Activated CD4-positive, alpha-beta memory T cell treated with anti-CD3 and anti-CD28 coated beads for 36 hours (primary cell): ENCODE results near the gene CD52. TPM values are rescaled to one million over a fixed set of nuclear protein-coding genes. Genes with fewer than 3 reads are reported as not detected.

Experiments
- CTCF ChIA-PET: fragments of 350-600 bp; sonication (Branson Sonifier 250); formaldehyde crosslinking; loops from one replicate; lab custom pipeline; 2021; ENCODE audit warnings: antibody characterized with exemption, inconsistent platforms; lab: Charles Lee
- POLR2A ChIA-PET: fragments of 350-600 bp; sonication (Branson Sonifier 250); formaldehyde crosslinking; loops from one replicate; lab custom pipeline; 2021; ENCODE audit warnings: antibody characterized with exemption; lab: Charles Lee
- DNase-seq: peaks from one replicate; pipeline ENCODE4 v3.0.0-alpha.2; 2020
- H3K27ac Mint-ChIP-seq: one replicate; pipeline ENCODE4 v1.8.0; 2021; ENCODE audit warnings: mixed read lengths
- H3K27me3 Mint-ChIP-seq: one replicate; pipeline ENCODE4 v1.8.0; 2021; ENCODE audit warnings: mixed read lengths
- H3K36me3 Mint-ChIP-seq: one replicate; pipeline ENCODE4 v1.8.0; 2021; ENCODE audit warnings: mixed read lengths
- H3K4me1 Mint-ChIP-seq: one replicate; pipeline ENCODE4 v1.8.0; 2021; ENCODE audit warnings: low read depth, mixed read lengths
- H3K4me3 Mint-ChIP-seq: one replicate; pipeline ENCODE4 v1.8.0; 2021; ENCODE audit warnings: mild to moderate bottlenecking, mixed read lengths
- H3K9me3 Mint-ChIP-seq: one replicate; pipeline ENCODE4 v1.8.0; 2021; ENCODE audit warnings: mixed read lengths
- intact Hi-C: fragments of 100-400 bp; cut with micrococcal nuclease; formaldehyde crosslinking; loops from one replicate; pipeline ENCODE4 v1.15.1; 2023
- total RNA-seq, 2 experiments: library from RNA; stranded (reverse); gene quantifications; one replicate each; pipeline ENCODE4 v1.2.3, GENCODE V29; 2021

CD52 gene
- total RNA-seq, 2 experiments from 2014 or later = 261 to 291 TPM

- intact Hi-C loops = no loop called here
- Mint-ChIP-seq H3K4me1 (no peaks in the 10 kb centered on the region), H3K9me3 (no peaks in the 10 kb centered on the region), H3K27ac (no peak overlapping the region), H3K4me3 (no peak overlapping the region), H3K36me3 (no peaks in the 10 kb centered on the region), H3K27me3 (no peaks in the 10 kb centered on the region)
- ChIA-PET POLR2A (no interaction called here), CTCF (interaction anchor here (0.7 to 2.4 kb wide), 2 partner anchors 13 to 75 kb away, joined by 3 to 9 read pairs; no protein-coding TSS in a partner anchor)
- no peak for DNase-seq
Measured at GRCh38 chr1:26350343-26350700, 32.6 kb downstream of the CD52 start.

DNA sequence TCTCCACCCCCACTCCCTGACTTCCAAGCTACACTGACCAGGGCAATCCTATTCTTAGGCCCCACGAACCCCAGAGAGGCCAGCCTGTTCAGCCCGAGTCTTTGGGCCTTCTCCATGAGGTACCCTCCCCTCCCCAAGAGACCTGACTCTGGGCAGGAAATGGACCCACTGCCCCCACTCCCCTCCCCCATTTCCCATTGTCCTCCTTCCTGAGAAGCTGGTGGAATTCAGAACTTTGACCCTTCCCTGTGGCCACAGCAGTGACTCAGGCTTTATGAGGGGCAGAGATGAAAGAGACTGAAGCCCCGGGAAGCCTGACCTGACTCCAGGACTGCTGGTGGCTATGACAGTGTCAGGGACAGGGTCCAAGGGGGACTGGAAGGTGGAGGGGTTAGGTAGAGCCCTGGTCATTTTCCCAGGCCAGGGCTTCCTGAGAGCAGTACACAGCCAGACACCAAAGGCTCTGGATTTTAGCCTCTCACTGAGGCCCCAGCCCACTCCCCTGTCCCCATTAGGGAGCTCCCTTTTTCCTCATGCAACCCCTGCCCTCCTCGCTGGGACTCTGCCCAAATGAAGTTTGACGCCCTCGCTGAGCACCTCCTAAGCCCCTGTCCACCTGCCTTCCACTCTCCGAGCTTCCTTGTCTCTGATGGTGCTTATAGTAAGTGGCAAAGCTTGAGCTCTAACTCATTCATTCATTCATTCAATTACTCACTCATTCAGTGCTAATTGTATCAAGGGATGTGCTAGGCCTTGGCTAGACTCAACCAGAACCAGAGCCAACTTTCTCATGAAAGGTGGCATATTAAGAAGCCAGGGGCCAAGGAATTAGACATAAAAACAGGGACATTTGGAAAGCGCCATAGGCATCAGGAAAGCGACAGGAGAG, 33.2 kb downstream of the CD52 start:
- intact Hi-C loops = no loop called here

DNA sequence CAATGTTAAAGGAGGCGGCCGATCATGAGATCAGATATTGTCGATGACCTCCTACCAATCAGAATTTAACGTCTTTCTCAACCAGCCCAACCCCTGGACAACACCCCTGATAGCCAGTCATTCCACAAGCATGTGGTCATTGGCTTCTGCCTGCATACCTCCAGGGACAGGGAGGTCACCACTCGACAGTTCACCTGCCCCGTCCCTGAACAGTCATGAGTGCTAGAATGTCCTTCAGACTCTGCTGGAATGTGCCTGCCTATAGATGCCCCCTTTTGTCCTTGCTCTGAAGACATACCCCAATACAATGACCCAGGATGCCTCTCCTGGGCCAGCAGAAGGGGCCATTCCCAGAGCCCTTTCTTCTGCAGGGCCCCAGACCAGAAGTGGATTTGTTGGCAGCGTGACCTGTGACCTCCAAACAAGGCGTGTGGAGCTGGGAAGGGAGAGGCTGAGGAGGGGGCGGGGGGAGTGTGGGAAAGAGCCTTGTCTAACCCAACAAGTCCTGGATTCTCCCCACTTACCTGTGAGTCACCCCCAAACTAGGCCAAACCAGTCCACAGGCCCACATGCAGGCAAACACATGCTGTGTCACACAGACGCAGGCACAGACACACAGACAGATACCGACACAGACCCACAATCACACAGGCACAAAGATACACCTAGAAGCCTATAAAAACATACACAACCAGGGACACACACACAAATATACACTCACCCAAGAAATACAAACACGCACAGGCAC, 34.0 kb downstream of the CD52 start:
- ChIA-PET CTCF (interaction anchor here (0.7 to 2.4 kb wide), 4 partner anchors 10 to 48 kb away, joined by 3 to 9 read pairs (median 4); no protein-coding TSS in a partner anchor), POLR2A (no interaction called here)
- intact Hi-C loops = no loop called here
- no peak overlapping the region for H3K4me3 Mint-ChIP-seq
- H3K9me3 Mint-ChIP-seq = no peaks in the 10 kb centered on the region
- H3K27me3 Mint-ChIP-seq = no peaks in the 10 kb centered on the region
- peaks cover 2% of the 10 kb centered on the region for H3K4me1 Mint-ChIP-seq
- no peak for DNase-seq
- H3K36me3 Mint-ChIP-seq = no peaks in the 10 kb centered on the region
- no peak overlapping the region for H3K27ac Mint-ChIP-seq

More for the DNA sequence above, 33.2 kb downstream of the CD52 start:
- peaks cover 2% of the 10 kb centered on the region for H3K4me1 Mint-ChIP-seq
- H3K9me3 Mint-ChIP-seq = no peaks in the 10 kb centered on the region
- H3K4me3 Mint-ChIP-seq = peak overlapping the region; percentile 7
- POLR2A ChIA-PET = no interaction called here
- CTCF ChIA-PET = interaction anchor here (0.7 to 2.4 kb wide), 2 partner anchors 13 to 75 kb away, joined by 3 to 9 read pairs; no protein-coding TSS in a partner anchor
- H3K36me3 Mint-ChIP-seq = no peaks in the 10 kb centered on the region
- DNase-seq = no peak
- no peak overlapping the region for H3K27ac Mint-ChIP-seq
- H3K27me3 Mint-ChIP-seq = no peaks in the 10 kb centered on the region

DNA sequence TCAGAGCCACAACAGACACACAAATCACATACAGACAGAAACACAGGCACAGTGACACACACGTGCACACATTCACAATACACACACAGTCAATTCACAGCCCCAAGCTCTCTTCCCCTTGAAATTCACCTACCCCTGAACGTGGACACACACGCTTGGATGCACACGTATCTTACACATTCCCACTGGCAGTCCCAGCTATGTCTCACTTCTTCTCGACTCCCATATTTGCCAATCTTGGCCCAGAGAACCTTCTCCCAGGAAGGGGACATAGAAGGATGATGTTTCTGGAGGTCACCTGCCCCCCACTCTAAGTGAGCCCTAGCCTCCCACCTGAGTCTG, 34.6 kb downstream of the CD52 start:
- H3K27me3 Mint-ChIP-seq = no peaks in the 10 kb centered on the region
- no peak overlapping the region for H3K4me3 Mint-ChIP-seq
- H3K4me1 Mint-ChIP-seq = peaks cover 2% of the 10 kb centered on the region
- H3K36me3 Mint-ChIP-seq = no peaks in the 10 kb centered on the region
- intact Hi-C loops = no loop called here
- POLR2A ChIA-PET = no interaction called here
- DNase-seq = no peak
- no peak overlapping the region for H3K27ac Mint-ChIP-seq
- CTCF ChIA-PET = interaction anchor here (0.7 to 1.8 kb wide), 4 partner anchors 10 to 65 kb away, joined by 3 to 5 read pairs (median 4); no protein-coding TSS in a partner anchor
- no peaks in the 10 kb centered on the region for H3K9me3 Mint-ChIP-seq

DNA sequence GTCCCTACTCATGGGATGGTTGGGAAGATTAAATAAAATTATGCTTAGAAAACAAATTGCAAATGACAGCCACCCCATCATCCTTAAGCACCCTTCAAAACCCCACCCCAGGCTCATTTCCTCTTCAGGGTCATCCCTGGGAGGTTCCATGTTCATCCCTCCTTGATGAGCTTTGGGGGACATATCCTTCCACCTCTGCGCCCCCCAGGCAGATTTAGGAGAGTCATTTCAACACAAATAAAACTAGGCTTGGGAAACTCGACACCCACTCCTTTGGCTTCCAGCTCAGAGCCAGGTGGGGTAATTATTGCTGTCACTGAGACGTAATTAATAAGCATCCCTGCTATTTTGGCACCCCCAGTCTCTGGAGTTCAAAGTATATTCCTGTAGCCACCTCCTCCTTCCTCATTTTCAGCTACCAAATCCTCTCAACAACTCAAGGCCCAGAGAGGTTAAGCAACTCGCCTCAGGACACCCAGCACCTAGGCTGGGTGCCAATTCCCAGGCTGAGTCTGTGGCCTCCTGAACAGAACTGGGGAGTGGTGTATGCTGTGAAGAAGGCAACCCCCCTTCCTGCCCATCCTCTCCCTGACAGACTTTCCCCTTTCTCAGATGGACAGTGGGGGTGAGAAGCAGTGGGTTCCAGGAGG, 35.6 kb downstream of the CD52 start:
- CTCF ChIA-PET = interaction anchor here (1.8 kb wide), 1 partner anchor 64 kb away, joined by 5 read pairs; no protein-coding TSS in a partner anchor
- intact Hi-C loops = no loop called here
- H3K36me3 Mint-ChIP-seq = no peaks in the 10 kb centered on the region
- no peaks in the 10 kb centered on the region for H3K9me3 Mint-ChIP-seq
- no peak for DNase-seq
- POLR2A ChIA-PET = no interaction called here
- H3K4me1 Mint-ChIP-seq = peaks cover 2% of the 10 kb centered on the region
- H3K27ac Mint-ChIP-seq = peak overlapping the region; percentile 38
- no peaks in the 10 kb centered on the region for H3K27me3 Mint-ChIP-seq
- H3K4me3 Mint-ChIP-seq = no peak overlapping the region

DNA sequence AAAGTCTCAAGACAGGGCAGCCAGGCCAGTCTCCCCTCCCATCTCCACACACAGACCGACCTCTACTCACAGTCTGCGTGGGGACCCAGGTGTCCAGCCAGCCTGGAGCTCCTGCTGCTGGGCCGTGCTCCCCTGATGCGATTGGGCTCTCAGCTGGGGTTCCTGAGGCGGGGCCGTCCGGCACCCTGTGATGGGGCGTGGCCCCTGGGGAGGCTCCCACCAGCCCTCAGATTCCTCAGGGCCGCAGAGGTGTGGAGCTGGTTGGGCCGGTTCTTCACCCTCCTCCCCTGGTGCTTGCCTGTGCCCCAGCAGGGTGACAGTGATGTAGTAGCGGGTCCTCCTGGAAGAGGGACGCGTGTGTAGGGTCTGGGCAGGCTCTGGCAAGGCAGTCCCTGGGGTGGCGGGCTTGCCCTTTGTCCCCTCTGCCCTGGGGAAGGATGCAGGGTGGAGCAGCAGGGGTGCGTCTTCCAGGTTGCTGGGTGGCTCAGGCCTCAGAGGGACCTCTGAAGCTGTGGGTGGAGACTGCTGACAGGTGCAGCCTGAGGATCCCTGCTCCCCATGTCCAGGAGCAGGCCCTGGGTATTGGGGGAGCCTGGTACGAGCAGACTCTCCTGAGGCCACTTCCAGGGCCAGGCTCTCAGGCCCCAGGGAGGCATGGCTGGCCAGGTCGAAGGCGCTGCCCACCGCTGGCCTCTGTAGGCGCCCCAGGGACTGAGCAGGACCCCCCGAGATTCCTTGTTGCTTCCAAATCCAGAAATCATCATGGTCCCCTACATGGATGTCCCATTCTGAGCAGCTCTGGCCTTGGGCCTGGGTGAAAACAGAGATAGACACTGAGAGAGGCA, 36.4 kb downstream of the CD52 start, which contains the start of gene CRYBG2:
Gene CRYBG2, minus strand, starts transcription at position 155 of the 845 bp plus-strand sequence. CDS start 7,473 bp downstream, outside the sequence.
- Mint-ChIP-seq H3K27ac (peak within 1 kb of the TSS; percentile 38), H3K27me3 (no peaks in the 10 kb centered on the region), H3K36me3 (no peaks in the 10 kb centered on the region), H3K9me3 (no peaks in the 10 kb centered on the region), H3K4me3 (no peak within 1 kb of the TSS), H3K4me1 (peaks cover 11% of the 10 kb centered on the region)
- POLR2A ChIA-PET = no interaction called here
- CTCF ChIA-PET = interaction anchor here (1.4 to 1.8 kb wide), 2 partner anchors 10 to 63 kb away, joined by 4 to 5 read pairs; no protein-coding TSS in a partner anchor
- no peak for DNase-seq
- intact Hi-C loops = no loop called here

GRCh38 chr1:26354972-26355371, 37.2 kb downstream of the CD52 start:
- H3K9me3 Mint-ChIP-seq = no peaks in the 10 kb centered on the region
- H3K4me1 Mint-ChIP-seq = peaks cover 18% of the 10 kb centered on the region
- H3K36me3 Mint-ChIP-seq = no peaks in the 10 kb centered on the region
- DNase-seq = no peak
- H3K27ac Mint-ChIP-seq = no peak overlapping the region
- no peaks in the 10 kb centered on the region for H3K27me3 Mint-ChIP-seq
- ChIA-PET POLR2A (no interaction called here), CTCF (interaction anchor here (1.4 kb wide), 1 partner anchor 9 kb away, joined by 4 read pairs; no protein-coding TSS in a partner anchor)
- intact Hi-C loops = no loop called here
- H3K4me3 Mint-ChIP-seq = no peak overlapping the region

GRCh38 chr1:26356106-26356505, 38.3 kb downstream of the CD52 start:
- H3K4me3 Mint-ChIP-seq = no peak overlapping the region
- ChIA-PET CTCF (no interaction called here), POLR2A (no interaction called here)
- no peak for DNase-seq
- no peak overlapping the region for H3K27ac Mint-ChIP-seq
- peaks cover 6% of the 10 kb centered on the region for H3K27me3 Mint-ChIP-seq
- H3K4me1 Mint-ChIP-seq = peaks cover 29% of the 10 kb centered on the region
- H3K9me3 Mint-ChIP-seq = no peaks in the 10 kb centered on the region
- no peaks in the 10 kb centered on the region for H3K36me3 Mint-ChIP-seq
- intact Hi-C loops = no loop called here

GRCh38 chr1:26357121-26357602, 39.4 kb downstream of the CD52 start:
- CTCF ChIA-PET = interaction anchor here (5.5 kb wide), 1 partner anchor 60 kb away, joined by 27 read pairs; no protein-coding TSS in a partner anchor
- Mint-ChIP-seq H3K27me3 (peaks cover 7% of the 10 kb centered on the region), H3K27ac (no peak overlapping the region), H3K36me3 (no peaks in the 10 kb centered on the region), H3K4me3 (no peak overlapping the region), H3K9me3 (no peaks in the 10 kb centered on the region), H3K4me1 (peaks cover 33% of the 10 kb centered on the region)
- intact Hi-C loops = no loop called here
- no peak for DNase-seq
- POLR2A ChIA-PET = no interaction called here

- Mint-ChIP-seq H3K9me3 (no peaks in the 10 kb centered on the region), H3K36me3 (no peaks in the 10 kb centered on the region), H3K4me3 (peak overlapping the region; percentile 6), H3K27ac (no peak overlapping the region), H3K27me3 (peaks cover 7% of the 10 kb centered on the region), H3K4me1 (peaks cover 40% of the 10 kb centered on the region)
- peak; percentile 85 for DNase-seq
- POLR2A ChIA-PET = interaction anchor here (1.0 to 1.3 kb wide), 2 partner anchors 59 to 70 kb away, joined by 3 to 5 read pairs; no protein-coding TSS in a partner anchor
- CTCF ChIA-PET = interaction anchor here (0.7 to 5.5 kb wide), 13 partner anchors 12 to 189 kb away, joined by 3 to 27 read pairs (median 4); partner anchors contain the start of genes CEP85 and ZNF593
- intact Hi-C loops = loop anchor here (2.0 kb wide), 1 partner anchor 38 kb away; no protein-coding TSS in a partner anchor
Measured at GRCh38 chr1:26358411-26359384, 40.9 kb downstream of the CD52 start.
